ENCODE data around the gene UBR2. TPM values are rescaled to one million over a fixed set of nuclear protein-coding genes. Genes with fewer than 3 reads are reported as not detected.

Gene UBR2
- total and polyA plus RNA-seq, 9 of the 15 experiments (the other 6 are each of a cell fraction or from before 2014, with no cell fraction given) = 9.1 to 38.9 (median 23.4) TPM

DNA sequence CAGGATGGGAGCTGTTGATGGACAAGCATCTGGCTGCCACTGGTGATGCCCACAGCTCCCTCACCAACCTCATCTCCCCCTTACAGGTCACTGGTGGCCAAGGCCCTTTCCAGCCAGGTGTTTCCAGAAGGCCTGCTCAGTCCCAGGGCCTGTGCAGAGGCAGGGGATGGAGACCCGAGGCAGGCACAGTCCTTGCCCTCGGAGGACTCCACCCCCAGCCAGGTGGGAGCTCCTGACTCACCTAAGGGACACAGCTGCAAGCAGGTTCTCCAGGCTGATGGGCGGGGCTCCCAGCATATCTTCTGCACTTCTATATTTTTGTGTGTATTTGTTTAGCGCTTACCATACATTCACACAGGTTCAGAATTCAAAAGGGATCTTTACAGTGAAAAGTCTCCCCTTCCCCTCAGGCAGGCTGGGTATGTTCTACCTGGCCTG is 141.1 kb downstream of the UBR2 start:
- no peaks in the 10 kb centered on the region for H3K9me3 ChIP-seq (replicated peaks; ENCODE audit: control insufficient read depth, insufficient read depth, low read depth, low read length)
- no peaks in the 10 kb centered on the region for H4K20me1 ChIP-seq (replicated peaks; ENCODE audit: control insufficient read depth, insufficient read depth, low read length)
- TF ChIP-seq STAT6 (CRISPR knock-in tag; IDR thresholded peaks at IDR 0.05) = no peak
- no peak for TF ChIP-seq MAFG (tag; conservative IDR thresholded peaks at IDR 0.05)
- no peak for TF ChIP-seq RAD21 (CRISPR knock-in tag; conservative IDR thresholded peaks at IDR 0.05 in 1 of 2, IDR thresholded peaks at IDR 0.05 in 1 of 2)
- no peak for TF ChIP-seq ATF1 (CRISPR knock-in tag; IDR thresholded peaks at IDR 0.05)
- TF ChIP-seq ATF1 (tag; IDR thresholded peaks at IDR 0.05) = no peak
- TF ChIP-seq HOXB6 (CRISPR knock-in tag; IDR thresholded peaks at IDR 0.05; ENCODE audit: borderline replicate concordance) = no peak
- TF ChIP-seq CAMTA2 (CRISPR knock-in tag; conservative IDR thresholded peaks at IDR 0.05) = no peak
- TF ChIP-seq ZNF354B (CRISPR knock-in tag; IDR thresholded peaks at IDR 0.05) = no peak
- TF ChIP-seq, protein P1, sequence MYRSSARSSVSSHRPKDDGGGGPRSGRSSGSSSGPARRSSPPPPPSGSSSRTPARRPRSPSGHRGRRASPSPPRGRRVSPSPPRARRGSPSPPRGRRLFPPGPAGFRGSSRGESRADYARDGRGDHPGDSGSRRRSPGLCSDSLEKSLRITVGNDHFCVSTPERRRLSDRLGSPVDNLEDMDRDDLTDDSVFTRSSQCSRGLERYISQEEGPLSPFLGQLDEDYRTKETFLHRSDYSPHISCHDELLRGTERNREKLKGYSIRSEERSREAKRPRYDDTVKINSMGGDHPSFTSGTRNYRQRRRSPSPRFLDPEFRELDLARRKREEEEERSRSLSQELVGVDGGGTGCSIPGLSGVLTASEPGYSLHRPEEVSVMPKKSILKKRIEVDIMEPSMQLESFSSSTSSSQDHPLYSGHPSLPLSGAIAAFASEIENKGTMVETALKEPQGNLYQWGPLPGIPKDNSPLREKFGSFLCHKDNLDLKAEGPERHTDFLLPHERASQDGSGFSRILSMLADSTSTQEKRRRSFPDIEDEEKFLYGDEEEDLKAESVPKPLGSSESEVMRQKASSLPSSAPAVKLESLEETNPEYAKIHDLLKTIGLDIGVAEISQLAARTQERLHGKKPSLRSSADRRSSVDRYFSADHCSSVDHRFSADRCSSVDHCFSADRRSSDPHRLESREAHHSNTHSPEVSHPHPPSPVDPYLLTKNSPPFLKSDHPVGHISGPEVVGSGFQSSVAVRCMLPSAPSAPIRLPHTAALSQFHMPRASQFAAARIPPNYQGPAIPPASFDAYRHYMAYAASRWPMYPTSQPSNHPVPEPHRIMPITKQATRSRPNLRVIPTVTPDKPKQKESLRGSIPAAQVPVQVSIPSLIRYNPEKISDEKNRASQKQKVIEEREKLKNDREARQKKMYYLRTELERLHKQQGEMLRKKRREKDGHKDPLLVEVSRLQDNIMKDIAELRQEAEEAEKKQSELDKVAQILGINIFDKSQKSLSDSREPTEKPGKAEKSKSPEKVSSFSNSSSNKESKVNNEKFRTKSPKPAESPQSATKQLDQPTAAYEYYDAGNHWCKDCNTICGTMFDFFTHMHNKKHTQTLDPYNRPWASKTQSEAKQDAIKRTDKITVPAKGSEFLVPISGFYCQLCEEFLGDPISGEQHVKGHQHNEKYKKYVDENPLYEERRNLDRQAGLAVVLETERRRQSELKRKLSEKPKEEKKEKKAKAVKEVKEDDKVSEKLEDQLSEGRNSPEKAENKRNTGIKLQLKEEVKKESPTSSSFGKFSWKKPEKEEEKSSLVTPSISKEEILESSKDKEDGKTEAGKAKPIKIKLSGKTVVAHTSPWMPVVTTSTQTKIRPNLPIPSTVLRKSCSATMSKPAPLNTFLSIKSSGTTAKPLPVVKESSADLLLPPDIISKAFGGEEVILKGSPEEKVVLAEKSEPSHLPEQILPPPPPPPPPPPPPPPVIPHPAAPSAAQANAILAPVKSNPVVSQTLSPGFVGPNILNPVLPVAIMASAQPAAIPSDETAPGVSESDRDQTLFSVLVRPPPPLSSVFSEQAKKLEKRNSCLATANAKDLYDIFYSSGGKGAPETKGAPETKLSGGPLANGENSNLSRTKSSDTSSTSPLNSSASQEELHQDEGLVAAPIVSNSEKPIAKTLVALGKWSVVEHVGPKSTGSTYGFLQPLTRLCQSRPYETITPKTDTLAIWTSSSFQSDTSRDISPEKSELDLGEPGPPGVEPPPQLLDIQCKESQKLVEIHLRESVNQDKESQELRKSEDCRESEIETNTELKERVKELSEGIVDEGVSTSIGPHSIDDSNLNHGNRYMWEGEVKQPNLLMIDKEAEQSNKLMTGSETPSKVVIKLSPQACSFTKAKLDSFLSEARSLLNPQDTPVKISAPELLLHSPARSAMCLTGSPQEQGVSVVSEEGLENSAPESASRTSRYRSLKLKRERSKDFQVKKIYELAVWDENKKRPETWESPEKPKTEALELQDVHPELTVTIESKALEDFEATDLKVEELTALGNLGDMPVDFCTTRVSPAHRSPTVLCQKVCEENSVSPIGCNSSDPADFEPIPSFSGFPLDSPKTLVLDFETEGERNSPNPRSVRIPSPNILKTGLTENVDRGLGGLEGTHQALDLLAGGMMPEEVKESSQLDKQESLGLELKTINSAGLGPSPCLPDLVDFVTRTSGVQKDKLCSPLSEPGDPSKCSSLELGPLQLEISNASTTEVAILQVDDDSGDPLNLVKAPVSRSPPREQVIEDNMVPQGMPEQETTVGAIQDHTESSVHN (IDR thresholded peaks at IDR 0.05; ENCODE audit: borderline replicate concordance in 1 of 2, low read depth in 1 of 2) = no peak
- TF ChIP-seq POU5F1 (IDR thresholded peaks at IDR 0.05; ENCODE audit: borderline replicate concordance, low read depth, low read length, partially characterized antibody) = no peak
- TF ChIP-seq BCOR (IDR thresholded peaks at IDR 0.05) = no peak
- TF ChIP-seq BRD9 (IDR thresholded peaks at IDR 0.05; ENCODE audit: low read depth, partially characterized antibody) = no peak
- no peak for TF ChIP-seq TCF3 (CRISPR knock-in tag; IDR thresholded peaks at IDR 0.05)
- H3K9me1 ChIP-seq (ENCODE audit: control insufficient read depth, insufficient read depth, low read length) = no peaks in the 10 kb centered on the region
- H3K9ac ChIP-seq (ENCODE audit: insufficient read depth in 1 of 2, low read depth in 2 of 2, low read length in 2 of 2) = no peak overlapping the region
- intact Hi-C loops (cut with micrococcal nuclease) = no loop called here
- ATAC-seq (no peak), FAIRE-seq (no peak), DNase-seq (ENCODE audit: extremely low read depth in 1 of 4, low spot score in 3 of 4) (no peak)
- H3K4me3 ChIP-seq = no peak overlapping the region
- H3K27me3 ChIP-seq (ENCODE audit: control insufficient read depth in 2 of 2, insufficient read depth in 2 of 2, low read length in 2 of 2) = no peaks in the 10 kb centered on the region; a peak in 1 of 5 replicates
- ChIA-PET CTCF (ENCODE audit: low intra/inter-chr PET ratio) (no interaction called here), POLR2A (interaction anchor here (0.7 to 1.0 kb wide), 3 partner anchors 9 to 175 kb away, joined by 3 to 4 read pairs (median 3); partner anchors contain the start of gene RPL7L1)
- 0 out of 2 replicates have a peak overlapping the region, but pooled peaks have one; percentile 76 for H2AFZ ChIP-seq (ENCODE audit: low read depth, low read length)
- H3K4me1 ChIP-seq (replicated peaks in 1 of 2; ENCODE audit: control insufficient read depth in 2 of 2, insufficient read depth in 2 of 2, low read length in 2 of 2) = peaks cover 8 to 13% of the 10 kb centered on the region in 2 experiments
- in situ Hi-C loops (cut with MboI) = no loop called here
- H3K79me2 ChIP-seq (ENCODE audit: control insufficient read depth, insufficient read depth, low read length) = no peaks in the 10 kb centered on the region
- H3K36me3 ChIP-seq (ENCODE audit: control insufficient read depth, insufficient read depth, low read length) = no peaks in the 10 kb centered on the region
- no peak overlapping the region for H3K4me2 ChIP-seq (ENCODE audit: insufficient read depth, low read length)
- no peak overlapping the region for H3K27ac ChIP-seq (ENCODE audit: extremely low read depth, low read depth, low read length)
- 45% methylated on average over 4 of the region's 4 CpGs for whole genome bisulfite sequencing (ENCODE audit: insufficient coverage, low coverage, missing lambda C conversion rate)
- BruUV-seq (replicated peaks) = no TSS peak
